ENCODE measurements around the gene PRKD1.

DNA sequence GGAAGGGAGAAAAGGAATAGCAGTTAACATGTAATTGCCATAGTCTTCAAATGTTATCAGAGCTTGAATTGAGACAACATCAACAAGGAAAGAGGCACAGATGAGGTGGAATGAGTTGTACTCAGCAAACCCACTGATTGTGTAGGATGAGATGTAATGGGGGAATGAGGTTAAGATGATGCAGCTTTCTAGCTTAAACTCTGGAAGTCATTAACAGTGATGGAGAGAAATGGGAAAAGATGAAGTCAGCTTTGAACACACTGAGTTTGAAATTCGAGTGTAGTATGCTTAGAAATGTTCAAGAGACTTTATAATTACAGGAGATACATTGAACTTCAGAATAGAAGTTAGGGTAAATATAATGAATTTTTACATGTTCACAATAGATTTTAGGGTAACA lies 106.9 kb downstream of the PRKD1 start:
- TF ChIP-seq HDGF (IDR thresholded peaks at IDR 0.05) = no peak
- no peak for TF ChIP-seq HCFC1 (IDR thresholded peaks at IDR 0.05; ENCODE audit: low read length)
